Effector memory CD4-positive, alpha-beta T cell (primary cell): Measurements from ENCODE around the gene LRBA.

Source experiments
- DNase-seq, 3 donors: peaks; one replicate each; pipeline ENCODE4 v3.0.0-alpha.2; 2020
- H3K27ac ChIP-seq: 2 replicates; pipeline ENCODE4 v1.7.0; 2013; ENCODE audit warnings: mild to moderate bottlenecking, low read length, moderate library complexity; ENCODE audit not compliant: insufficient read depth, poor library complexity, severe bottlenecking
- H3K27me3 ChIP-seq: replicated peaks from 2 replicates; pipeline ENCODE4 v1.7.0; 2013; ENCODE audit warnings: mild to moderate bottlenecking, low read length; ENCODE audit not compliant: insufficient read depth, control insufficient read depth, poor library complexity, severe bottlenecking
- H3K36me3 ChIP-seq: 2 replicates; pipeline ENCODE4 v1.7.0; 2013; ENCODE audit warnings: mild to moderate bottlenecking, low read length, moderate library complexity; ENCODE audit not compliant: control insufficient read depth, insufficient read depth
- H3K4me1 ChIP-seq: 2 replicates; pipeline ENCODE4 v1.7.0; 2013; ENCODE audit warnings: low read length, mild to moderate bottlenecking; ENCODE audit not compliant: control insufficient read depth, insufficient read depth, poor library complexity, severe bottlenecking
- H3K4me3 ChIP-seq: 2 replicates; pipeline ENCODE4 v1.7.0; 2013; ENCODE audit warnings: low read length, low read depth, mild to moderate bottlenecking; ENCODE audit not compliant: insufficient read depth, poor library complexity, severe bottlenecking
- H3K9me3 ChIP-seq: 2 replicates; pipeline ENCODE4 v1.7.0; 2013; ENCODE audit warnings: mild to moderate bottlenecking, low read length, moderate library complexity; ENCODE audit not compliant: control insufficient read depth

The LRBA gene

DNA sequence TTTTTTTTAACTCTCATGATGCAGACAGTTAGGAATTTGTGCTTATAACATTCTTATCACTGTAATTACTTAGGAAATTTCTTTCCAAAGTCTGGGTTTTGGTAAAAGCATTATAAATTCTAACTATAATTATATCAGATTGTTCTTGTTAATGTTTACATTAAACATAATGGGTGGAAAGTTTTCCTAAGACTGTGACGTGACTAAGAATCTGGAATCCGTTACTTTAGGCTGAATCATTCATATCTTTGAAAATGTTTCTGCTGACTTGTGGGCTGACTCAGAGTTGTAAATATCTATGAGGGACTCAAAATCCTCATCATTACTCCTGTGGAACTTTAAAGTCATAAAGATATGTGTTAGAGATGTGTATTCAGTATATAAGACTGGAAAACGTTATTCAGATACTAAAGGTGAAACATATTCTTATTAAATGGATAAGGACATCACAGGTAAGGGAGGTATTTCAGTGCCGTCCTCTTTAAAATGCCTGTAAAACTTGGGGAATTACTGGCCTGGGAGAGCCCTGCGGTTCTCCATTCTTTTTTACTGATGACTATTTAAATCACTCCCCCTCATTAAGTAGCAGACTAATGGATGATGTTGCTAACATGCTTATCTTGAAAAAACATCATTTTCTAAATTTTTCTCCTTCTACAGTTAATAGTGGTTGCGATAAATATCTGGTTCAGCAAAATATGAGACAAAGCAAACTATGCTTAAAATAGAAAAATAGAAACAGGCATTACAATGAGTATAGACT lies 777.8 kb downstream of the LRBA start:
- Histone ChIP-seq H3K36me3 (no peaks in the 10 kb centered on the region), H3K27me3 (no peaks in the 10 kb centered on the region), H3K9me3 (no peaks in the 10 kb centered on the region), H3K27ac (no peak overlapping the region), H3K4me3 (no peak overlapping the region), H3K4me1 (no peaks in the 10 kb centered on the region)
- no peak for DNase-seq

GRCh38 chr4:150236626-150237025 lies 778.5 kb downstream of the LRBA start:
- Histone ChIP-seq H3K4me1 (no peaks in the 10 kb centered on the region), H3K9me3 (no peaks in the 10 kb centered on the region), H3K27ac (no peak overlapping the region), H3K4me3 (no peak overlapping the region), H3K27me3 (no peaks in the 10 kb centered on the region), H3K36me3 (no peaks in the 10 kb centered on the region)
- no peak for DNase-seq

GRCh38 chr4:150235808-150236271 lies 779.2 kb downstream of the LRBA start:
- no peak overlapping the region for H3K27ac ChIP-seq
- no peak for DNase-seq
- H3K36me3 ChIP-seq = no peaks in the 10 kb centered on the region
- no peaks in the 10 kb centered on the region for H3K27me3 ChIP-seq
- no peak overlapping the region for H3K4me3 ChIP-seq
- no peaks in the 10 kb centered on the region for H3K4me1 ChIP-seq
- H3K9me3 ChIP-seq = no peaks in the 10 kb centered on the region

DNA sequence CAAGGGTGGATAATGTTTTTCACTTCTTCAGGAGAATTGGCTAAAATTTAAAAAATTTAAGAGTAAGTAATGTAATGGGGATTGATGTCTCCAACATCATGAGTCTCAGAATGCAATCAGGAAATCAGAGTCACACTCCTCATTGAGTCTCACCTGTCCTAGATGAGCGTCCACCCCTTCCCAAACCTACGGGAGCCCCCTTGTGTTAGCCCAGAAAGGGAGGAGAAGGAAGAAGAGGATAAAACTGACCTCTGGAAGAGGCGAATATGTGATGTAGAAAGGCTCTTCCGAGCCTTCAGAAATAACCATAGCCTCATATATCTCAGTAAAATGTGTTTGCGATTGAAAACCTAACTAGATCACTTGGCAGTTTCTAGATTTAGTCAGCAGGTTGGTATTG lies 779.8 kb downstream of the LRBA start:
- no peak overlapping the region for H3K4me3 ChIP-seq
- no peaks in the 10 kb centered on the region for H3K4me1 ChIP-seq
- no peak for DNase-seq

DNA sequence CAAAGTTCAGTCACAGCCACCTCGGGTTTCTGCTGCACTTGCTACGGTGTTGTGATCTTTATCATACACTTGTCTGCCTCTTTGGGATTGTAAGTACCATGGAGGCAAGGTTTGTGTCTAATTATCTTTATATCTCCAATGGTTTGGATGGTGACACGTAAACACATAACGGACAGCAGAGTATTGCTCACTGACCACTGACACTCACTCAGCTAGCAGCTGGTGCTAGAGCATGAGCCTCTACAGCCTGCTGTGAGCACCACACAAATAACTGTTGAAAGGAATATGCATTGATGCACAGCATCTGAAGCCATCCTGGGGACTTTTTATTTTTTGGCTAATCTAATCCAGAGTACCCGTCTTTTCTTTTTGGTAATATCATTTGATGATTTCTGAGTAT lies 780.8 kb downstream of the LRBA start:
- Histone ChIP-seq H3K9me3 (no peaks in the 10 kb centered on the region), H3K36me3 (no peaks in the 10 kb centered on the region), H3K4me1 (no peaks in the 10 kb centered on the region), H3K27ac (no peak overlapping the region), H3K27me3 (no peaks in the 10 kb centered on the region), H3K4me3 (no peak overlapping the region)
- DNase-seq = no peak

More for the DNA sequence above, 779.8 kb downstream of the LRBA start:
- Histone ChIP-seq H3K27ac (no peak overlapping the region), H3K36me3 (no peaks in the 10 kb centered on the region), H3K27me3 (no peaks in the 10 kb centered on the region), H3K9me3 (no peaks in the 10 kb centered on the region)

- Histone ChIP-seq H3K27ac (no peak overlapping the region), H3K4me1 (no peaks in the 10 kb centered on the region), H3K4me3 (no peak overlapping the region), H3K27me3 (no peaks in the 10 kb centered on the region), H3K36me3 (no peaks in the 10 kb centered on the region), H3K9me3 (no peaks in the 10 kb centered on the region)
- no peak for DNase-seq
Measured at GRCh38 chr4:150232029-150232428, 783.1 kb downstream of the LRBA start.

DNA sequence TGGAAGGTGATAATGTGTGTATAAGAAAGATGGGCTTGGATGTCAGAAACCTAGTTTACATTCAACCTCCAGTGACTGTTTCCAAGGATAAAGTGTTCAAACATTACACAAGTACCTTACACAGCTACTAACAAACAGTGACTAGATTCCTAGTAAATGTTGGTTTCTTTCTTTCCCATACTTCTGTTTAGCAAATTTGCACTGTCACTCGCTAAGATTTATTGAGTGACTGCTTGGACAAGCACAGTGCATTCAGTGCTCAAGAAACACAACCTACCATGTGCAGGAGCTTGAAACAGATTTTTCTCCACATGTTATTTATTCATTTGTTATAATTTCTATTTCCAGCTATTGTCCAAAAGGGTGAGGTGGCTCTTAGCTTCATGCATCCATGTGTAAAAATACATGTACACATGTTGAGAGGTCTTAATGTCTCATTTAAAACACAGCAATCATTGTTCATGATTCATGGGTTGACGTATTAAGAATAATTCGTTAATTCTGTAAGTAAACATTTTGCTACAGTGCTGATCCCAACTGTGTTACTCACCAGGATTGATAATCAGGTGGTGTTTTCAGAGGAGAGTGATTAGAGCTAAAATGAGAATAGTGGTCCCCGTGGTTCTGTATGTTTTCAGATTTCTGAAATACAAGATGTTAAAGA lies 783.8 kb downstream of the LRBA start:
- H3K36me3 ChIP-seq = no peaks in the 10 kb centered on the region
- H3K27ac ChIP-seq = no peak overlapping the region
- DNase-seq = no peak
- no peaks in the 10 kb centered on the region for H3K9me3 ChIP-seq
- no peak overlapping the region for H3K4me3 ChIP-seq
- H3K4me1 ChIP-seq = no peaks in the 10 kb centered on the region
- no peaks in the 10 kb centered on the region for H3K27me3 ChIP-seq

- Histone ChIP-seq H3K27me3 (no peaks in the 10 kb centered on the region), H3K27ac (no peak overlapping the region), H3K4me3 (no peak overlapping the region), H3K36me3 (no peaks in the 10 kb centered on the region), H3K4me1 (no peaks in the 10 kb centered on the region), H3K9me3 (no peaks in the 10 kb centered on the region)
- no peak for DNase-seq
Measured at GRCh38 chr4:150230561-150230960, 784.5 kb downstream of the LRBA start.

- H3K27me3 ChIP-seq = no peaks in the 10 kb centered on the region
- H3K4me1 ChIP-seq = no peaks in the 10 kb centered on the region
- H3K9me3 ChIP-seq = no peaks in the 10 kb centered on the region
- no peak overlapping the region for H3K27ac ChIP-seq
- no peak overlapping the region for H3K4me3 ChIP-seq
- no peak for DNase-seq
- no peaks in the 10 kb centered on the region for H3K36me3 ChIP-seq
Measured at GRCh38 chr4:150229520-150229919, 785.6 kb downstream of the LRBA start.

DNA sequence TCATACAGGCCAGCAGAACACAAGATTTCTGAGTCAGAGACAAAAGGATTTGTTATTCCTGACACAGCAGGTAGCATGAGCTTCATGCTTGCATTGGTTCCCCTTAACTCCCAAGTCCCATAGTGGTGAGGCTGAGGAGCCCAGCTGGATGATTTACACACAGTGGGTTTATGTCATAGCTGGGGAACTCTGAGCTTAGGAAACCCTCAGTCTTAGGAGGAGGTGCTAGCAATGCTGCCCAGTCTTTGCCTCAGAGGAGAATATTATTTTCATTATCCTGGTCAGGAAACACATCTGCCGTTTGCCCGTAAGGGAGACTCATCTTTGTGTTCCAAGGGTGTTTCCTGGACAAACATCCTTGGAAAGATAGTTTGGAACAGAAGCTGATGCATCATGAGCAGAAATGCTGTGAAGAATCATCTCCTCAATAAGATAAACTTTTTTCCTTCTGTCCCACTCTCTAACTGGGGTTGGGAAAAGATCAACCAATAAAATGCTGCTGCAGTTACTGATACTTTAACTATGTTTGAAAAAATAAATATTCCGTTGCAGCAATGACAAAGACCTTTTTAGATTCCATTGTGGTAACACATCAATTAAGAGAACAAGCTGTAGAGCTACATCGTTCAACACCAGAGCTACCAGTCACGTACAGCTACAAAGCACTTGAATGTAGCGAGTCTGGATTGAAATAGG lies 790.0 kb downstream of the LRBA start:
- Histone ChIP-seq H3K27ac (no peak overlapping the region), H3K4me1 (no peaks in the 10 kb centered on the region), H3K4me3 (no peak overlapping the region), H3K27me3 (no peaks in the 10 kb centered on the region), H3K36me3 (no peaks in the 10 kb centered on the region), H3K9me3 (no peaks in the 10 kb centered on the region)
- DNase-seq = no peak
